ENCODE measurements around the gene TMEM139.

The TMEM139 gene

DNA sequence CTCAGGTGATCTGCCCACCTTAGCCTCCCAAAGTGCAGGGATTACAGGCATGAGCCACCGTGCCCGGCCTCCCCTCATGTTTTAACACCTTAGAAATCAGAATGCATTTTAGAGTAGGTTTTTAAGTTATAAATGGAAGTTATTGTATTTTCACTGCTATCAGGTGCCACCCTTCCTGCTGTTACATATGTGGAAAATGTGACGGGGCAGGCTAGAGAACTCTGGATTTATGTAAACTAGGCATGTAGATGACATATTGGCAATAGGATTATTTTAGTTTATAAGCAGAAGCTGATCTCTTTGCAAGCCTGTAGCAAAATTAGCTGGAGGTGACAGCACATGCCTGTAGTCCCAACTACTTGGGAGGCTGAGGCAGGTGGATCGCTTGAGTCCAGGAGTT is 5.5 kb downstream of the TMEM139 start:
- DNase-seq, result no peak

DNA sequence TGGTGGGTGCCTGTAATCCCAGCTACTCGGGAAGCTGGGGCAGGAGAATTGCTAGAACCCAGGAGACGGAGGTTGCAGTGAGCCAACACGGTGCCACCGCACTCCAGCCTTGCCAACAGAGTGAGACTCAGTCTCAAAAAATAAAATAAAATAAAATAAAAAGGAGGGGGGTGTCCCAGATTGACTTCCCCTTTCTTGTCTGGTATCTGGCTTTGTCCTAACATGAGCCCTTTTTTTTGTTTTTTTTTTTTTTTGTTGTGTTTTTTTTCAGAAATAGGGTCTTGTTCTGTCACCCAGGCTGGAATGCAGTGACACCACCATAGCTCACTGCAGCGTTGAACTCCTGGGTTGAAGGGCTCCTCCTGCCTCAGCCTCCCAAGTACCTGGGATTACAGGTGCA is 8.1 kb downstream of the TMEM139 start:
- no peak for DNase-seq

DNA sequence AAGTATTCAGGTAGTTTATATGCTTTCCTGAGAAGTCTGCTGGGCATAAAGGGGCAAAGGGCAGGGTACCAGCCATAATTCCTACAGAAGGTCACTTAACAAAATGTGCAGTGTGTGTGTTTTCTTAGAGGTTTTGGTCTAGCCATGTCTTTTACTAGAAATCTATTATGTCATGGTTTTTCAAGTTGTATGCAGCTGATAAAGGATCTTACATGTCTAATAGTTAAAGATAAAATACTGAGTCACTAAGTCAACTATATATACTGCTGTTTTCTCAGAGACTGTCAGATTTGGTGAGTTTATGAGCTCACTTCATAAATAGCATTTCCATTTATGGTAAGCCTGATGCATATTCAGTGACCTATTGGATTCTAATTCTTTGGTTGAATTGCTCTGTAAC is 11.1 kb downstream of the TMEM139 start:
- no peak for DNase-seq

DNA sequence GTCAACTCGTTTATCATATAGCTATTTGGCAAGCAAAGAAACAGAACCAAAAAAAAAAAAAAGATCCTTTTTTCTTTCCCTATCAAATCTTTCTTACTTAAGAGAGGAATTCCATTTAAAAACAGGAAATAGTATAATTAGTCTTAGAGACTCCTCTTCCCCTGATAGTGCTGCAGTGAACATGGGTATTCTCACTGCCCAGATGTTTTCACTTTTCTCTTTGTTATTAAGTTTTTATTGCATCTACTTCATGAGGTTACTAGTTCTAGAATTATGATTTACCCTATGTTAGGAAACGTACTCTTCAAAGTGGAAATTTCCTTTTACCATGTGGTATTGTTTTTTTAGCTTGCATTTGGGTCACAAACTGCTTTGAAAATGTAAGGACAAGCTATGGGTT is 11.9 kb downstream of the TMEM139 start:
- DNase-seq, result no peak

DNA sequence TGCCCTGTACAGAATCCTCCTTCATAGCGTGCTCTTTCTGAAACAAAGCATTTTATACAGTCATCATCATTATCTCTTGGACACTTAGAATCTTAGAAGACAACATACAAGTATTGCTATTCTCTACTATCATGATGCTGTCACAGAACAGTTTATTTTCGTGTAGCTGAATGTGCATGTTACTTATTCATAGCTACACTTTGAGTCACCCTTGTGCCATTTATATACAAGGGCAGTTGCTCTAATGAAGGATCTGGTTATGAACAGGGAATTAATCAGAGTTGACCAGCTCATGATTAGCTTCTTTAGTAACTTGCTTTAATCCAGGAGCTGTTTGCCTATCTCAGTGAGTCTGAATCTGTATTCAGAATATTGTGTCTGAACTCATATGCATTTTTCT is 14.6 kb downstream of the TMEM139 start:
- no peak for DNase-seq

DNA sequence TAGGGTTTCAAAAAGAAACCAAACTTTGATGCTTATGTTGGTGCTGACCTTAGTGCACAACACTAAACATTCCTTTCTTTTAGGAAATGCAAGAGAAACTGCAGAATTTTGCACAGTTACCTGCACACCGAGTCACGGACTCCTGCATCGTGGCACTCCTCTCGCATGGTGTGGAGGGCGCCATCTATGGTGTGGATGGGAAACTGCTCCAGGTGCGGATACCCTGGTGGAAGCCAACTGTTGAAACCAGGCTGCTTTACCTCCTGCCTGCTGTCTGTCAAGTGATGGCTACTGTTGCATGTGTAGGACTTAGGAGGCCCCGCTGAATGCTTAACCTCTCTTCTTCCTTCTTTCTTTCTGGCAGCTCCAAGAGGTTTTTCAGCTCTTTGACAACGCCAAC is 15.1 kb downstream of the TMEM139 start:
- DNase-seq, result peak; percentile 1

DNA sequence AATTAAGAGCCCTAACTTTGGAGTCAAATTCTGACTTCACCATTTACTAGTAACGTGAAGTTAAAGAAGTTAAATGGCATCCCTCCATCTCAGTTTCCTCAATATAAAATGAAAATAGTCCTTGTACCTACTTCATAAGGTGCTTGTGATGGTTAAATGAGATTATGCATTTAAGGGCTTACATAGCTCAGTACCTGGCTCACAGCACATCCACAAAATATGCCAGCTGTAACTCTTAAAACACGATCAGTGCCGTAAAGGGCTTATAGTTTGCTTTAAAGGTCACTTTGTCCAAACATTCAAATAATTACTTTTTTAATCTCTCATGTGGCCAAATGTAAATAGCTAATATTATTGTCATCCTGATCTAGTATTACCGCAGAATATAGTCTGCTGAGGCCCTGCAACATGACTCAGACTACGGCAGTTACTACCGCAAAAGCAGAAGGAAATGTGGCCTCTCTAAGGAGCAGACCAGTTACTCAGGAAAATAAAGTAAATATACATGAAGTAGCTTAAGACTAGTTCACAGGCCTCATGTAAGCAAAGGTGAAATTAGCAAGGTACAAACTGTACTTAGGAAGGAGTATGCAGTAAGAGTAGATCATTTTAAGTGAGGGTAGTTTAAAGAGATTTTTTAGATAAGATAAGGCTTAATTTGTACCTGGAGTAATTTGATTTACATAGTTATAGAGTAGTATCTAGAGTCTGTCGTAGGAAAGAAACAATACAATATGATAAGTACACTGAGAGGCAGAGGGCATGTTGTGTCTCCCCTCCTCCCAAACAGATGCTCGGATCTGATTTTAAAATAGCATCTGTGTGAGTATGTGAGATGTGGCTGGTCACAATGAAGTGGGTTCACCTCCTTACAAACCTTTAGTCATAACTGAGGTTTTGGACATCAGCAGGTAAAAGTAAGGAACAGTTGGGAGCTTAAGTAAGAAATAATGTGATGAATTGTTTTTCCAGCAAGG is 16.5 kb downstream of the TMEM139 start:
- no peak for DNase-seq

DNA sequence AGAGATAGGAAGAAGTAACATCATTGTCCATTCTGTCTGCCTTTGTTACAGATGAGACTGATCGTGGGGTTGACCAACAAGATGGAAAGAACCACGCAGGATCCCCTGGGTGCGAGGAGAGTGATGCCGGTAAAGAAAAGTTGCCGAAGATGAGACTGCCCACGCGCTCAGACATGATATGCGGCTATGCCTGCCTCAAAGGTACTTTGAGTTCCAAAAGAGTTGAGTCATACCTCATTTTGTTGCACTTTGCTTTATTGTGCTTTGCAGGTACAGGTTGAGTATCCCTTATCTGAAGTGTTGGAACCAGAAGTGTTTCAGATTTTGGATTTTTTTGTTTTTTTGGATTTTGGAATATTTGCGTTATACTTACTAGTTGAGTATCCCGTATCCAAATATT is 19.0 kb downstream of the TMEM139 start:
- DNase-seq, result no peak

DNA sequence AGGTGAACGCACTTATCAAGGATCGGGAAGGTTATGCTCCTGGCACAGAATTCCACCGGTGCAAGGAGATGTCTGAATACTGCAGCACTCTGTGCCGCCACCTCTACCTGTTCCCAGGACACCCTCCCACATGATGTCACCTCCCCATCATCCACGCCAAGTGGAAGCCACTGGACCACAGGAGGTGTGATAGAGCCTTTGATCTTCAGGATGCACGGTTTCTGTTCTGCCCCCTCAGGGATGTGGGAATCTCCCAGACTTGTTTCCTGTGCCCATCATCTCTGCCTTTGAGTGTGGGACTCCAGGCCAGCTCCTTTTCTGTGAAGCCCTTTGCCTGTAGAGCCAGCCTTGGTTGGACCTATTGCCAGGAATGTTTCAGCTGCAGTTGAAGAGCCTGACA is 20.2 kb downstream of the TMEM139 start:
- no peak for DNase-seq

DNA sequence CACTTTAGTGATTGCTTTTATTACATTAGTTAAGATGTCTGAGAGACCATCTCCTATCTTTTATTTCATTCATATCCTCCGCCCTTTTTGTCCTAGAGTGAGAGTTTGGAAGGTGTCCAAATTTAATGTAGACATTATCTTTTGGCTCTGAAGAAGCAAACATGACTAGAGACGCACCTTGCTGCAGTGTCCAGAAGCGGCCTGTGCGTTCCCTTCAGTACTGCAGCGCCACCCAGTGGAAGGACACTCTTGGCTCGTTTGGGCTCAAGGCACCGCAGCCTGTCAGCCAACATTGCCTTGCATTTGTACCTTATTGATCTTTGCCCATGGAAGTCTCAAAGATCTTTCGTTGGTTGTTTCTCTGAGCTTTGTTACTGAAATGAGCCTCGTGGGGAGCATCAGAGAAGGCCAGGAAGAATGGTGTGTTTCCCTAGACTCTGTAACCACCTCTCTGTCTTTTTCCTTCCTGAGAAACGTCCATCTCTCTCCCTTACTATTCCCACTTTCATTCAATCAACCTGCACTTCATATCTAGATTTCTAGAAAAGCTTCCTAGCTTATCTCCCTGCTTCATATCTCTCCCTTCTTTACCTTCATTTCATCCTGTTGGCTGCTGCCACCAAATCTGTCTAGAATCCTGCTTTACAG is 20.8 kb downstream of the TMEM139 start:
- no peak for DNase-seq

DNA sequence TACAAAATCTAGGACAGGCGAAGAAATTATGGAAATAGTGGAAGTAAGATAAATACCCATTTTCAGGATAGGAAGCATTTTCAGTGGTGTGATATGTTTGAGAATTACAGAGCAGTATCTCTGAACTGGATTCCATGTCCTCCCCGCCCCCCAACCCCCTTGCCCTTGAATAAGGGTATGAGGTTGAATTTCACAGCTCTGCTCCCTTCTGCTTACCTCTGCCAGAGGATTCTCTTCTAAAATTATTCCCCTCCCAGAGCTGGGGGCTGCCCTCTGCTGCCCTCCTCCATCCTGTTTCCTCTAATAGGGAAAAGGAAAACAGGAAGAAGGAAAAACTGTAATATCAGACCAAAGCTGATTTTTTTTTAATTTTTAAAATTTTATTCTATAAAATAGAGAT is 23.9 kb downstream of the TMEM139 start:
- no peak for DNase-seq

DNA sequence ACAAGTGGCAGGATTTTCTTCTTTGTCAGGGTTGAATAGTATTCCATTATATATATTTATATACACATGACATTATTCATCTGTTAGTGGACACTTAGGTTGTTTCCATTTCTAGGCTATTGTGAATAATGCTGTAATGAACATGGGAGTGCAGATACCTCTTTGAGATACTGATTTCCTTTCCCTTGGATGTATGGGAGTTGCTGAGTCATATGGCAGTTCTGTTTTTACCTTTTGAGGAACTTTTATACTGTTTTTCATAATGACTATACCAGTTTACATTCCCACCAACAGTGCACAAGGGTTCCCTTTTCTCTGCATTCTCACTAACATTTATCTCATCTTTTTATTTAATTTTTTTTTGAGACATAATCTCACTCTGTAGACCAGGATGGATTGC is 29.4 kb downstream of the TMEM139 start:
- DNase-seq, result no peak

DNA sequence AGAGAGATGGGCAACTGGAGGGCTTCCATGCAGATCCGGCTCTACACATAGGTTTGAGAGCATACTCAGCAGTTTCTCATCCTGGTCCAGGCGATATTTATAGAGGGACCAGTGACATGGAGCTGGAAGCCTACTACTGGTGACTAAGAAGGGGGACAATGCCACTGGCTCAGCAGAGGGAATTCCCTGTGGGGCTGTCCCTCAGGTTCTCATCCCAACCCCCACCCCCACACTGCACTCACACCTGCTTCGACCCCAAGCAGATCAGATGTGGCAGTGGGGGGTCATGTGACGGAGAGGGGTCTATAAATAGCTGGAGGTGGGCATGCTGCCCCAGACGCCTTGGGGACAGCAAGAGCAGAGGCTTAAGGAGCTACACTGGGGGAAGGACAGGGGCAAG is 31.0 kb downstream of the TMEM139 start, which contains the start of gene CLCN1:
CLCN1 (plus strand) TSS at position 336 of the 400 bp plus-strand sequence. CDS start 102 bp downstream, outside the sequence.
- DNase-seq, result no peak

DNA sequence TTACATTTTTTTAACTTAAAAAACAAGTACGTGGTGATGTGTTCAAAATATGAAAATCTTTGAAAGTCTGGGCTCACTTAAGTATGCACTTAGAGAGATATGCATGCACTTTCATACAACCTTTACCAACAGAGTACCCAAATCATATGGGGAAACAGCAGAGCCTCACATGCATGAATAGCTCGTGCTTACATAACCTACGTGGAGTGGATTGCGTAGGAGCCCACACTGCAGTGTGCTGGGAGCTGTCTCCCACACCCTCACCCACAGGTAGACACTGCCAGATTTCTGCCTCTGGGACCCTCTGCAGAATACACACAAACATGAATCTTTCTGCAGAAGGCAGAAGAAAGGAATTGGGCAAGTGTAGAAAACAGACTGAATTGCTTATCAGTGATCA is 31.7 kb downstream of the TMEM139 start:
- no peak for DNase-seq

DNA sequence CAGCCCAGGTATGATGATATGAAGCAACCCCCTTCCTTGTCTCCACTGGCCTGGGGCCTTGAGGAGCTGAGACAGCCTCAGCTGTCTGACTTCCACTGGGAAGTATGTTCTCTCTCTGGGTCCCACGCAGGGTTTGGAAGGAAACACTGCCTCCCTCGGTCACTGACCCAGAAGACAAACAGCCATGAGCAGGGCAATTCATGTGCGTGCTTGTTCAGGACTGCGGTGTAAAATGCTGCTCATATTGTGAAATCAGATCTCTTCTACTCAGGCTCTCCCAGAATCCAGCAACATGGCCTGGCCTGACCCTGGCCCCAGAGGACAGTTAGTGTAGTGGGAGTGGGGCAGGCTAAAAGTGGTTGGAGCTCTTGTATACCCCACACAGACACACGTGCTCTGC is 33.9 kb downstream of the TMEM139 start:
- no peak for DNase-seq

DNA sequence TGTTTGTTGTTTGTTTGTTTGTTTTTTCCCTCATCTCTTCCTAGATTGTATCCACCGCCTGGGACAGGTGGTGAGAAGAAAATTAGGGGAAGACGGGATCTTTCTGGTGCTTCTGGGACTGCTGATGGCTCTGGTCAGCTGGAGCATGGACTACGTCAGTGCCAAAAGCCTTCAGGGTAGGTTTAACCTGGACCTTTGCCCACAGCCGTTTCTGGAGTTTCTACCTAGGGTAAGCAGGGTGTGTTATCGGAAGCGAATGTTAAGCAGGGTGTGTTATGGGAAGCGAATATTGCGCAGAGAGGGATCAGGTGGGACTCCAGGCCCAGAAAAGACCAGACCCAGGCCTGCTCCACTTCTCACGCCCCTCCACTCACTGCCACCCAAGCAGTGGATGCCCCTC is 35.9 kb downstream of the TMEM139 start:
- no peak for DNase-seq

DNA sequence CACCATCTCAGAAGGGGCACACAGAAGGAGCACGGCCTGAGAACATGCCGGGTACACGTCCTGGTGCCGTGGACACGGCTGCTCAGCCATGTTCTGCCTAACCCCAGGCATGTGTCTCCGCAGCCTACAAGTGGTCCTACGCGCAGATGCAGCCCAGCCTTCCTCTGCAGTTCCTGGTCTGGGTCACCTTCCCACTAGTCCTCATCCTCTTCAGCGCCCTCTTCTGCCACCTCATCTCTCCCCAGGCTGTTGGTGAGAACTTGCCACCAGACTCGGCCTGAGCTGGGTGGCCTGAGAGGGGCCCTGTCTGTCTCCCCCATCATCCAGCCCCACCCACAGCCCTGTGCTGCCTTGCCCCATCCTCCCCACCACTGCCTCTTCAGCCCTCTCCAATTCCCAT is 36.5 kb downstream of the TMEM139 start:
- no peak for DNase-seq

DNA sequence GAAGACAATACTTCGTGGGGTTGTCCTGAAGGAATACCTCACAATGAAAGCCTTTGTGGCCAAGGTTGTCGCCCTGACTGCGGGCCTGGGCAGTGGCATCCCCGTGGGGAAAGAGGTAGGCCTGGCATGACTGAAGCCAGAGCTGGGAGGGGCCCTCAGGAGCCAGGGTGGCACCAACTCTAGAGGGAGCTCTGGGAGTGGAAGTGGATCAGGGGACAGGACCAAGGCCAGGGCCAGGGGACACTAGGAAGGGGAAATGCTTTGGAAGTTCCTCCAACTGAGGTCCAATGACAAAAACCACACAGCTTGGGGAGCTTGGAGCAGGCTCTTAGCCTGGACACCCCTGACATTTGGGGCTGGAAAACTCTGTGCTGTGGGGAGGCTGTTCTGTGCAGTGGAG is 37.0 kb downstream of the TMEM139 start:
- DNase-seq, result no peak

DNA sequence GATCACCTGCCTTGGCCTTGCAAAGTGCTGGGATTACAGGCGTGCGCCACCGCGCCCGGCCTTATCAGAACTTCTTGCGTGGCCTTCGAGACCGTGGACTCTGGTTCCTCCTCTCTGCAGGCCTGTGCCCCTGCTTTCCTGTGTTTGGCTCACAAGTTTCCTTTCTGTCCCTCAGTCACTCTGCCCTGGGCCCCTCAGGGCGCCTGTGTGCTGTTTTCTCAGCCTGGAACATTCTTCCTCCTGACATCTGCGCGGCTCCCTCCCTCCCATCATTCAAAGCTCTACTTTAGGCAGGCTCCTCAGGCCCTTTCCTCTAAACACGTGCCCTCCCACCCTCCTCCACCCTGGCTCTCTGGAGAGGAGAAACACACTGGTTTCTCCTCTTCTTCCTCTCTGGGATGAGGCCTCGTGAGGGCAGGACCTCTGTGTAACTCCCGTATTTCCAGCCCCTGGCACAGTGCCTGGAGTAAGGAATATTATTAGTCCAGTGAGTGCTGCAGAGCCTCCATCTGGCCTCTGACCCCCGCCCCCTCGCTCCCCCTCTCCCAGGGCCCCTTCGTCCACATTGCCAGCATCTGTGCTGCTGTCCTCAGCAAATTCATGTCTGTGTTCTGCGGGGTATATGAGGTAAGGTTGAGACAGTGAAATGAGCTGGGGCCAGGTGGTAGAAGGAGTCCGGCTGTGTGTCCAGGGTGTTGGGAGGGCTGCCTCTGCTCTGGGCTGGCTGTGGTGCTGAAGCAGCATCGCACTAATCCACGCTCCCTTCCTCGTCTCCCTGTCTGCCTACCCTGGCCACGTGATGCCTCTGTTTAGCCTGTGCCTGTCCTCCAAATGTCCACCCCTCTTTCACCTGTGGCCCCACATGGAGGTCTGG is 38.2 kb downstream of the TMEM139 start:
- no peak for DNase-seq

DNA sequence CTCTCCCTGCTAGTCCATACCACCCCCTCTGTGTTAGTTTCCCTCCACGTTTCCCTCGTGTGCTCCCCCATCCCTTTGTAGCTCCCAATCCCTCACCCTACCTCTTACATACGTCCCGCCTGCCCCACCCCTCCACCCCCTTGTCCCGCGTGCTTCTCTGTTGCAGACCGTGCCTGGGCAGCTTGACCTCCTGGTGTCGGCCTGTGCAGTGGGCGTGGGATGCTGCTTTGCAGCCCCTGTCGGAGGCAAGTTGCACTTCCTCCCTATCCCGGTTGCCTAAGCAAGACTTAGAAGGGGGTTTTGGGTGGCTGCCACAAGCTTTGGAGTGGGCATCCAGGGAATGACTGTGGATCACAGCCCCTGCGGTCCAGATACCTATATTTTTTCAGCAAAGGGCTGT is 38.9 kb downstream of the TMEM139 start:
- no peak for DNase-seq

DNA sequence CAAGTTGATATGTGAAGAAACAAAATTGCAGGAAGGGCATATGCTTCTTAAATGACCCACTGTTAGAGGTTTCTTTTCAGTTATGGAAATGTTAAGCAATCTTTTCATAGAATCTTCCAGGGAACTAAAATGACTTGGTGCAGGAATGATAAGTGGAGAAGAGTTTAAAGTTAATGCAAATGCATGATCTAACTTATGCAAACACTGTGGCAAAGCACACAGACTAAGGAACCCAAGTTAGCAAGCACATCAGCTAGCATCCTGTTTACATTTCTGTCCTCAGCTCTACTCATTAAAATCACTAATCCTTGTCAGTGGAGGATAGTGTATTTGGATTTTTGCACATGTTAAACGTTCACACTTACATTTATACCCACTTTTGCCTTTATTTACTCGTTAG is 40.5 kb downstream of the TMEM139 start:
- DNase-seq, result no peak

DNA sequence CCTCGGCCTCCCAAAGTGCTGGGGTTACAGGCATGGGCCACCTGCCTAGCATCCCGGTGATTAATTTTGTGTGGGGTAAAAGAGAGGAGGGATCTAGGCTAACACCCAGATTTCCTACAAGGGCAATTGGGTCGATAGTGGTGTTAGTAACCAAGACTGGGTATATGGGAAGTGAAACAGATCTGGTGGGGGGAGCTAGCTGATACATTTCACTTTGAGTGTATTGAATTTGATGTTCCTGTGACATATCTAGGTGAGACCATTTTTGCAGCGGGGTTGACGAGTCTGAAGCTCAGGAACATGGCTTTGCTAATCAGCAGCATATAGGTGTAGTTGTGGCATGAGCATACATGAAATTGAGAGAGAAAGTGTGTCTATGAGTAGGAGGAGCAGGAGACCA is 43.1 kb downstream of the TMEM139 start:
- DNase-seq, result no peak

DNA sequence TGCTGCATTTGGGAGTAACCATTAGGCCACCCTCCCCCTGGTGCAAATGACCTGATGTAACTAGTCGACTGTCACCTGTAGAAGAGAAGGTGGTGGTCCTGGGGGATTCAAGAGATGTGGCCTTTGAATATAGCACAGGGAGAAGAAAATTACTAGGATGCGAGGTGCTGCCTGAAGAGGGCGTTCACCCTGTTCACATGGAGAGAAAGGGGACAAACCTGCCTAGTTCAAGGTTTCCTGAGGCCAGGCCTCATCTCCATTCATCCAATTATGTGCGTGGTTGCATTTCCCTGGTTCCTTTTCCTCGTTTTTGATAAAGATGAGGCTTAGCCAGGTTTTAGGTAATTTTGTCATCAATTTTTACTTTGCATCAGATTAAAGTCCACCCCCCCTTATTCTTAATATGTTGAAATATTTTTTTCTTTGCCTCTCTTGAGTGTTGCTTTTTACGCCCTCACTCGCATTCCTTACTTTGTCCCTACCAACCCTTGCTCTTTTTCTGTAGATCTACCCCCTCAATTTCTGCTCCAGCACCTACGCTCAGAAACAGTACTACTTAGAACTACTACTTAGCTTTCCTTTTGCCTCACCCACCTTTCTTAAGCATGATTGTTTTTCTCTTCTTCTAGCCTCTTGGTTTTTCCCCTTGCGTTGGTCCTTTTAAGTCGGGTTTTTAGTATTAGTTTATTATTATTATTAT is 44.9 kb downstream of the TMEM139 start:
- no peak for DNase-seq

Data from NCI-H510A (cell line).